D341Med (cell line): ENCODE results near the gene ING4.

Experiments used
- DNase-seq: peaks from one replicate; pipeline ENCODE4 v3.0.0; 2012; ENCODE audit warnings: low spot score

Gene ING4

DNA sequence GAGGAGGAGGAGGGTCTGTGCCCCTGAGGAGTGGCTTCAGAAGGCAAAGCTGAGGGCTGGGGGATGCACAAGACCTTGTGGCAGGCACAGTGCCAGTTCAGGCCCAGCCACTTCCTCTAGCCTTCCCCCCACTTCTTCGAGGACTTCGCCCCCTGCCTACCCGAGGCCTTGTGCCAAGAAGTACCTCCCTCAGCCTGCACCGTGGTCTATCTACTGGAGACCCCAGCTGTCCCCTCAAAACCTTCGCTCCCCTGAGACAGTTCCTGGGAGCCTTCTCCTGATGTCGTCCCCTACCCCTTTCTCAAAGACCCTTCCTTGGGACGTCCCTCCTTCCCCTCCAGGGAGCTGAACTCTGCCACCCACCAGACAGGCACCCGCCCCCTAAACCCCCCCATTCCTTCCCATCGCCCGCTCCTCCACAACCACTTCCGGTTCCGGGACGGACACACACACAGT lies 25.7 kb upstream of the ING4 start:
- DNase-seq = no peak

- no peak for DNase-seq
Measured at GRCh38 chr12:6685814-6686213, 22.9 kb upstream of the ING4 start.

DNA sequence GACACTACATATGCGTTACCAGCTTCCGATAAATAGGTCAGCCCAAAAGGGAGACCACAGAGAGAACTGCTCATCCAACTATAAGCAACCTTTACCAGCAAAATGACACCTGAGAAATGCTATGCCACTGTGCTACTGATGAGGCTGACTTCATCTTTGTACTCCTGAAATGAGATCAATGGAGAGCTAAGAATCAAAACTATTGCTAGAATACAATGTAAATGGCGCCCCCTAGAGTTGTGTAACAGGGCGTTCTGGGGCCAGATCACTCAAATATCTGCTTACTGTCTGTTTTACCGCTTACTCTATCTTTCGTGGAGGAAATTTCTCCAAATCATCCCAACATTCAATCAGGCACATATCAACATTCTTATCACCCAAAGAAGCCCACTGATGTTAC lies 21.7 kb upstream of the ING4 start:
- peak; percentile 57 for DNase-seq

DNA sequence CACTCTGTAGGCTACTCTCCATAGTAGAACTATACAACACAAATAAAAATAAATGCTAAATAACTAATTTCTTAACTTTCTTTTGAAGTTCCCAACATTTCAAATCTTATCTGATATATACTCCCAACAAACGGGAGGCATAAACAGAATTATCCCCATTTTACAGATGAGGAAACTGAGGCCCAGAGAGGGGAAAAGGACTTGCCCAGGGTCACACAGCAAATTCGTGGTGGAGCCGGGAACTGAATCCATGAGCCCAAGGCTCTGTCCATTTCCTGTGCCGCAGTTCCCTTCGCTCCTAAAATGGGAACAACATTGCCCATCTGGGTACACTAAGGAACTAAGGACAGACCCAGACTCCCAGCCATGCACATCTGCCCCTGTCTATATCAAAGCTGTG lies 14.0 kb upstream of the ING4 start:
- DNase-seq = no peak

DNA sequence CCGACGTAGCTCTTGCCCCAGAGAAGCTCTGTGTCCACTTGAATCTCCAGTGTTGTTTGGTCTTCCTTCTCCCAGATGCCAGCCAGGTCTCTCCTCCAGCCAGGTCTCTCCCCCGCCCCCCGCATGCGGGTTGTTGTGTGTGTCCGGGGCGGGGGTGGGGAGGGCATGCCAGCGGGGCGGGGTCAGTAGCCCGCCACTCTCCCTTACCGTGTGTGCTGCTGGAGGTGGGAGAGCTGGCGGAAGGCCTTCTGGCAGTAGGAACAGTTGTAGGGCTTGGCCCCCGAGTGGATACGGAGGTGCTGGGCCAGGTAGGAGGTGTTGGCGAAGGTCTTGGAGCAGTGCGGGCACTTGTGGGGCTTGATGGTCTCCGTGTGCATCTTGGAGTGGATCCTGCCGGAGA lies 9.2 kb upstream of the ING4 start:
- no peak for DNase-seq

DNA sequence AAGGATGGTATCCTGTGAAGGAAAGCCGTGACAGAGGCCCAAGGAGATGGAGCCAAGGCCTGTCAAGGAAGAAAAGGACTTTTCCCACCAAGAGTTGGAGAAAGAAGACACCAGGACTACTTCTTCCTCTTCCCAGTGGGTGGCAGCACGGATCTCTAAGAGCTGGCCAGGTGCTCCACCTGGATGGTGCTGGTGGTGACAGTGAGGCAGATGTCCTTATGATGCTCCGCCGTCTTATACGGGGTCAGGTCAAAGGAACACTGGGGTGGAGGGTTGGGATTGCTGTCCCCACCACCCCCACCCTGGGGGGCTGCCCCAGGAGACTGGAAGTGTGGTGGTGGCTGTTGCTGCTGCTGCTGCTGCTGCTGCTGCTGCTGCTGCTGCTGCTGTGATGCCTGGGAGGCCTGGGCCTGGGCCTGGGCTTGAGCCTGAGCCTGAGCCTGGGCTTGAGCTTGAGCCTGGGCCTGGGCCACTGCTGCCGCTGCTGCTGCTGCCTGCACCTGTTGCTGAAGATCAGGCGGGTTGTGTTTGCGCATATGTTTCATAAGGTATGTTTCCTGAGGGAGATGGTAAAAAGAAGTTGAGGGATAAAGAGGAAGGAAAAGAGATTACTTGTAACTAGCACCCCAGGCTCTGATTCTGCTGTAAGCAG lies 4.8 kb upstream of the ING4 start:
- peak; percentile 55 for DNase-seq

- DNase-seq = no peak
Measured at GRCh38 chr12:6666211-6666610, 3.3 kb upstream of the ING4 start.

GRCh38 chr12:6664902-6665301 lies 2.0 kb upstream of the ING4 start:
- DNase-seq = no peak

GRCh38 chr12:6662602-6662905 lies 365 bp downstream of the ING4 start:
- peak; percentile 79 for DNase-seq

DNA sequence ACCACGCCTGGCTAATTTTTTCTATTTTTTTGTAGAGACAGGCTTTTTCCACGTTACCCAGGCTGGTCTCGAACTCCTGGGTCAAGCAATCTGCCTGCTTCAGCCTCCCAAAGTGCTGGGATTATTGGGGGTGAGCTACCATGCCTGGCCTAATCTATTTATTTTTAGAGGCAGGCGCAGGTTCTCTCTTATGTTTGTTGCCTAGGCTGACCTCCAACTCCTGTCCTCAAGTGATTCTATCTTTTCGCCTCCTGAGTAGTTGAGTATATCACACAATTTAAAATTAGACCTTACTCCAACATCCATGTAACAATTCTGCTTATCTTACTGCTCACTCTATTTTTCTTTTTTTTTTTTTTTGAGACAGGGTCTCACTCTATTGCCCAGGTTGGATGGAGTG lies 8.9 kb downstream of the ING4 start:
- no peak for DNase-seq

GRCh38 chr12:6653342-6653741 lies 9.6 kb downstream of the ING4 start:
- no peak for DNase-seq

- DNase-seq = no peak
Measured at GRCh38 chr12:6652391-6652790, 10.5 kb downstream of the ING4 start.

GRCh38 chr12:6650832-6651231 lies 12.1 kb downstream of the ING4 start:
- no peak for DNase-seq

DNA sequence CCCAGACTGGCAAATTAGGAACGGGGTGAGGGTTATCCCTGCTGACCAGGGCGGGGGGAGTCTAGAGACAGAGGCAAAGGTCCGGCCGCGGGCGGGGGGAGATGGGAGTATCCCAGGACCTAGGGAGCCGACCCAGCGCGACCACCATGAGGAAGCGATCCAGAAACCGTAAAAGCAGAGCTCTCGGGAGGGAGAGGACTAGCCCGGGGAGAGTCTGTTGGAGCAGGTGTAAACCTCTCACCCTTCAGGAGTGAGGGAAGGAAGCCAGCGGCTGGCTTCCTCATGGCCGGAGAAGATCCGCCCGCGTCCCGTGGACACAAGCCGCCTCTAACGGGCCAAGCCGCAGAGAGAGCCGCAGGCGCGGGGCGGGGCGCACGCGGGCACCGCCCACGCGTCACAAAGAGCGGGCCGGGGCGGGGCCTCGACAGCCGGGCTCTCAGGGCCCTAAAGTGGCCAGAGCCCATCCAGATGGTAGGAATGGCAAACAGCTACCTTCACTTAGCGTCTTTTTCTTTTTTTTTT lies 15.8 kb downstream of the ING4 start, which contains the start of gene ACRBP:
Gene ACRBP (minus strand): TSS at position 350 of the 522 bp plus-strand sequence. CDS start 66 bp downstream, at position 284.
- DNase-seq = peak; percentile 41

DNA sequence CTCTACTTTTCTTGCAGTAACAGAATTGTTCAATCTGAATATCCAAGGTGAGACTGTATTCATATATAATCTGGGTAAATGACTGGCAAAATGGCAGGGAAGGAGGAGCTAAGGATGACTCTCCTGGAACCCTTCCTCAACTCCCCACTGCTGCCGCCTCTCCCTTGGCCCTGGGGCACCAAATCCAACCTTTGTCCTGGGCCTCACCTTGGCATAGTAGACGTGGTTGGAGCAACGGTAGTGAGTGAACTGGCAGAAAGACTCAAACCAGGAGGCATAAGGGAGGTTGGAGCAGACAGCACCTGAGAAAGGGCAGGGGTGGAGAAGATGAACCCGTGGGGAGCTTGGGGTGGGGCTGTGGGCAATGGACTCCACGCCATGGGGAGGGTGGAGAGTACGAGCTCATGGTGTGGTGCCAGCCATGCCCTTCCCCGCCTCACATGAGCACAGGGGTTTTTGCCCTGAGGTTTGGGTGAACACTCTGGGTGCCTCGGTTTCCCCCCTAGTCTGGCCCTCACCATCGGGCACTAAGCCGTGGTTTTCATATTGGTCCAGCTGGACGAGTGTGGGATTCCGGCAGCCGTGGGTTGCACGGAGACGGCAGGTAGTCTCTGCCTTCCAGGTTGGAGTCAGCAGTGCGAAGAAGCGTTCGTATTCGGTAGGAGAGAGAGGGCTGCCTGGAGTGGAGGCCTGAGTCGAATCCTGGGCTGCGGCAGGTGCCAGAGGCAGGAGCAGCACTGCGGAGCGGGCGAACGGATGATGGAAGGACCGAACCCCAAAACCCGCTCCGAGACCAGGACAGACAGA lies 16.4 kb downstream of the ING4 start:
- no peak for DNase-seq

DNA sequence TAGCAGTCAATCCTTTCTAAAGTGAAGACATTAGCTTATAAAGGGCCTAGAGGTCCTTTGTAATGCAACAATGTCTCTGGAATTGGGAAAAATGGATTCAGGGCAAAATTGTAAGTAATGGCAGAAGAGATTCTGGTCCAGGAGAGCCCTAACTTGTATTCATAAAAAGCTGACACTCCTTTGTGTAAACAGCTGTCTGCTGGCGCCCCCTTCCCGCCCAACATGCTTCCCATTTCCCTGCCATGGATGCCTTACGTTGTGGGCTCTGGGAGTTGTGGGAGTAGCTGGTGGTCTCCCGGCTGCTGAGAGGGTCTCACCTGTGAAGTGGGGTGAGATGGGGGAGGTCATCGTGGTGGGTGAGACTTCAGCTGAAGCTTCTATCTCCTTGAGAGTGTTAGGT lies 18.0 kb downstream of the ING4 start:
- peak; percentile 74 for DNase-seq

DNA sequence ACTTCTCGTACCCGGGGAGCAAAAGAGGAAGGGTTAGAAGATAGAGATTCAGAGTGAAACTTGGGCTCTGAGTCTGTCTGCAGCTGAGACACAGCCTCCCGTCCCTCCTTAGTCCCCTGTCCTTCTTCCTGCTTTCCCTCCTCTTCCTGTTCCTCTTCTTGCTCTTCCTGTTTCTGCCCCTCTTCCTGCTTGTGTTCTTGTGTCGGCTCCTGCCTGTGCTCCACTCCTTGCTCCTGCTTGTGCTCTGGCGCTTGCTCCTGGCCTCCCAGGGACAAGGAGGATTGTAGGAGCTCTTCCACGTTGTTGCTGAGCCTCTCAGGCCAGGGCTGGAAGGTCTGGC lies 18.7 kb downstream of the ING4 start:
- no peak for DNase-seq

- DNase-seq = no peak
Measured at GRCh38 chr12:6643569-6644256, 19.2 kb downstream of the ING4 start.

DNA sequence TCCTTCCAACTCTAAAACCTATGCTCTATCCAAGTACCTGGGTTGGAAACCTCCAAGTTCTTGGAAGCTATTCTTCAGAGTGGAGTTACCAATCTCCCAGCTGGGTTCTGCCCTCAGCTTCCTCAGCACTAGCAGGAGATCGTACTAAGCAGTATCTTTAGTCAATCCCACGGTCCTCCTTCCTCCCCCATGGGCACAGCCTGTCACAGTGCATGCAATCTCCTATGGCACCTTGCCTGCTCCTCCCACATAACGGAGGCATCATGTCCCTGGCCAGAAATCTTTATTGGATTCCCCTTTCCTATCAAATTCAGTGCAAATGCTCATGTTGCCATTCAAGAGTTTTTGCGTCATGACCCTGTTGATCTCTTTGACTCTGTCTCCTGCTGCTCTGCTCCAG lies 21.8 kb downstream of the ING4 start:
- no peak for DNase-seq

- no peak for DNase-seq
Measured at GRCh38 chr12:6640497-6640896, 22.4 kb downstream of the ING4 start.

DNA sequence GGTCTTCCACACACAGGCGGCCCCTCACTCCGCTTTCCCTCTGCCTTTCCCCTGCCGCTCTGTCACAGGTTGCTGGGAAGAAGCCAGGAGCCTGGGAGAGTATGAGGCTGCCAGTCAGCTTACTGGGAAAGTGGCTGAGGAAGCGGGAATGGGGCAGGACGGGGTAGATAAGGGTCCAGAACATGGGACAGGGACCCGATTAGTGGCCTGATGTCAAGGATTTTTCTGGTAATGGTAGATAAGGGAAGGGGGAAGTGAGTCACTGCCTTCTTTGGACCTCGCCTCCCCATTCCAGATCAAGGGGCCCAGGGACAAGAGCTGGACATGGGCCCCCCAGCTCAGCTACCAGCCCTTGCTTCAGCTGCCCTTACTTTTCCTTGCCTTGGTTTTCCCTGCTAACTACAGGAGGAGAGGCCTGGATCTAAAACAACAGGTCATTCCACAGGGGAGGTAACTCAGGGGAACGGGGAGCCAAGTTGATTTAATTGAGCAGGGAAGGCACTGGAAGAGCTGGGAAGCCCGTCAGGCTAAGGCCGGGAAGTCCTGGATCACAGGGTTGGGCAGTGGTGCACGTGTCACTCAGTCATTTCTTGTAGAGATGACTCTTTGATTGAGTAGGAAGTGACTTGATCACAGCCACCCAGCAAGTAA lies 23.6 kb downstream of the ING4 start:
- DNase-seq = no peak

DNA sequence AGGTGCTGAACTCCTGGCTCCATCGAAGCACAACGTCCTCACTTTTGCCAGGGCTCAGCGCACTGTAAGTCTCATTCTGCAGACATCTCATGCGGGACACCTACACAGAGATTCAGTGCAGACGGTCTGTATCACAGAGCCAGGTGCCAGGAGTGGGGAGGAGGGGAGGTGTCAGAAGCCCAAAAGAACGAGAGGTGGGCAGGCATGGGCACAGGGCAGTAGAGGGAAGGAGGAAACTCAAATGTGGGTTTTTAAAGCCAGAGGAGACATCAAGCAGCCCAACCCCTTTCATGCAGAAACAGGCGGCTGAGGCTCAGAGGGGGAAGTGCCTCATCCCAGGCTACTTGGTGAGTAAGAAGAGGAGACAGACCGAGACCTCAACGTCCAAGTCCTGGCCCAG lies 24.6 kb downstream of the ING4 start:
- no peak for DNase-seq
